Endothelial cell of umbilical vein (primary cell): ENCODE data around the gene LST1. TPM values are rescaled to one million over a fixed set of nuclear protein-coding genes. Genes with fewer than 3 reads are reported as not detected.

Experiments
- BruUV-seq: library from RNA; stranded (reverse); fragments of 400-500 nt; replicated peaks from 2 replicates; lab custom pipeline; 2021; lab: Mats Ljungman, UMichigan
- CTCF ChIA-PET: fragments of 300-600, 350-600 bp; sonication (Branson Sonifier 250); formaldehyde crosslinking; loops from one replicate; lab custom pipeline; 2021; ENCODE audit warnings: antibody characterized with exemption, inconsistent platforms; lab: Charles Lee
- POLR2A ChIA-PET: fragments of 300-600, 350-600 bp; sonication (Branson Sonifier 250); formaldehyde crosslinking; loops from one replicate; lab custom pipeline; 2021; ENCODE audit warnings: antibody characterized with exemption, inconsistent platforms; lab: Charles Lee
- DNase-seq: peaks from one replicate; pipeline ENCODE4 v3.0.0-alpha.2; 2011; ENCODE audit warnings: low read depth, low spot score
- FAIRE-seq: peaks from 2 replicates; lab custom pipeline; 2011; peaks lifted over from hg19 to GRCh38; lab: Jason Lieb, UNC
- H2AFZ ChIP-seq: 2 replicates; pipeline ENCODE4 v1.6.0; 2012; ENCODE audit warnings: low read depth, low read length, control low read depth, inconsistent platforms
- H3K27ac ChIP-seq: 2 replicates; pipeline ENCODE4 v1.5.1; 2011; ENCODE audit warnings: low read depth, mild to moderate bottlenecking, control low read depth, low read length, moderate library complexity; ENCODE audit not compliant: insufficient read depth
- H3K27me3 ChIP-seq, 2 experiments: 2 replicates each; pipeline versions ENCODE4 v1.6.0 to v1.6.1; 2011; ENCODE audit warnings: low read length in 2 of 2, mixed read lengths in 1 of 2; ENCODE audit not compliant: control insufficient read depth in 2 of 2, insufficient read depth in 2 of 2
- H3K36me3 ChIP-seq, 2 experiments: 2 replicates in 1 of 2; 3 replicates in 1 of 2; pipeline ENCODE4 v1.5.1; 2011; ENCODE audit warnings: low read length in 2 of 2, mild to moderate bottlenecking in 1 of 2, moderate library complexity in 1 of 2; ENCODE audit not compliant: control insufficient read depth in 2 of 2, insufficient read depth in 2 of 2; ENCODE audit errors: extremely low read depth in 1 of 2
- H3K4me1 ChIP-seq: 3 replicates; pipeline ENCODE4 v1.5.1; 2011; ENCODE audit warnings: mild to moderate bottlenecking, low read length; ENCODE audit not compliant: control insufficient read depth, insufficient read depth; ENCODE audit errors: extremely low read depth
- H3K4me2 ChIP-seq: 2 replicates; pipeline ENCODE4 v1.6.1; 2011; ENCODE audit warnings: low read length, control low read depth, mixed read lengths; ENCODE audit not compliant: insufficient read depth
- H3K4me3 ChIP-seq, 3 experiments: fragments of 200-600 bp in 1 of 3; sonication (generic), shearing (Covaris generic) in 1 of 3; replicated peaks in 1 of 3; 2 replicates each; pipeline ENCODE4 v1.5.1; 2011 to 2016; ENCODE audit warnings: control low read depth in 3 of 3, low read length in 3 of 3, mild to moderate bottlenecking in 2 of 3, inconsistent platforms in 1 of 3, low read depth in 1 of 3, moderate library complexity in 1 of 3; ENCODE audit not compliant: insufficient read depth in 1 of 3
- H3K79me2 ChIP-seq: 2 replicates; pipeline ENCODE4 v1.6.0; 2012; ENCODE audit warnings: low read length, inconsistent platforms; ENCODE audit not compliant: control insufficient read depth, insufficient read depth
- H3K9ac ChIP-seq: replicated peaks from 2 replicates; pipeline ENCODE3; 2011; ENCODE audit warnings: low read length, control low read depth; ENCODE audit not compliant: insufficient read depth; ENCODE audit errors: extremely low read depth
- H3K9me1 ChIP-seq: replicated peaks from 3 replicates; pipeline ENCODE4 v1.6.0; 2011; ENCODE audit warnings: mild to moderate bottlenecking, low read length; ENCODE audit not compliant: control insufficient read depth, insufficient read depth; ENCODE audit errors: extremely low read depth
- H3K9me3 ChIP-seq: replicated peaks from 2 replicates; pipeline ENCODE4 v1.5.1; 2012; ENCODE audit warnings: low read length, inconsistent platforms; ENCODE audit not compliant: control insufficient read depth, insufficient read depth
- H4K20me1 ChIP-seq: replicated peaks from 2 replicates; pipeline ENCODE3; 2011; ENCODE audit warnings: mild to moderate bottlenecking, low read length; ENCODE audit not compliant: control insufficient read depth, insufficient read depth; ENCODE audit errors: extremely low read depth
- EZH2 ChIP-seq: IDR thresholded peaks from 2 replicates; pipeline ENCODE4 v1.6.1; 2012; ENCODE audit warnings: borderline replicate concordance, low read depth, mild to moderate bottlenecking, moderate library complexity, low read length, inconsistent platforms; ENCODE audit not compliant: severe bottlenecking
- JUN ChIP-seq: IDR thresholded peaks from 2 replicates; pipeline ENCODE4 v1.6.1; 2011; ENCODE audit warnings: borderline replicate concordance, low read depth; ENCODE audit not compliant: insufficient read length, insufficient read depth
- MYC ChIP-seq: IDR thresholded peaks from one replicate; pipeline ENCODE4 v1.6.1; 2011; ENCODE audit warnings: mild to moderate bottlenecking, low read depth, low read length
- POLR2A ChIP-seq: IDR thresholded peaks from 2 replicates; pipeline ENCODE4 v1.6.1; 2012; ENCODE audit warnings: low read depth, mild to moderate bottlenecking, control low read depth, low read length
- POLR2AphosphoS5 ChIP-seq: IDR thresholded peaks from 2 replicates; pipeline ENCODE4 v1.6.1; 2012; ENCODE audit warnings: low read depth, mild to moderate bottlenecking, control low read depth, low read length, moderate library complexity; ENCODE audit not compliant: insufficient read depth
- dilution Hi-C: fragments of 300-500 bp; cut with MboI; formaldehyde crosslinking; loops from one replicate; pipeline ENCODE4 v1.15.0; 2019; ENCODE audit warnings: low sequenced_read_pairs; ENCODE audit not compliant: extremely low pct_ligation_motif_present
- intact Hi-C: fragments of 100-400 bp; cut with micrococcal nuclease; formaldehyde crosslinking; loops from one replicate; pipeline ENCODE4 v1.10.0; 2022
- polyA plus RNA-seq, 4 experiments: library from polyadenylated mRNA; depleted of rRNA in 3 of 4; stranded (reverse) in 3 of 4; unstranded in 1 of 4; fragments of >200 nt; gene quantifications; 2 replicates each; pipeline versions ENCODE4 v1.2.1 to v1.2.3, GENCODE V29; 2011 to 2012; ENCODE audit warnings: missing spikeins in 1 of 4
- total RNA-seq: library from RNA; stranded (reverse); gene quantifications from 2 replicates; pipeline ENCODE4 v1.2.3, GENCODE V29; 2021
- TF ChIP-seq, protein P1 (sequence below): IDR thresholded peaks from 2 replicates; pipeline ENCODE4 v1.6.1; 2011; ENCODE audit not compliant: insufficient read depth, insufficient read length
- TF ChIP-seq, protein P2 (sequence below), 2 donors: IDR thresholded peaks; 1 replicate in 1 of 2; 2 replicates in 1 of 2; pipeline ENCODE4 v1.5.1; 2011; ENCODE audit warnings: low read length in 2 of 2, mild to moderate bottlenecking in 2 of 2, moderate library complexity in 2 of 2, control low read depth in 1 of 2, inconsistent platforms in 1 of 2, low read depth in 1 of 2; ENCODE audit not compliant: insufficient read depth in 1 of 2; ENCODE audit errors: extremely low read depth in 1 of 2

LST1 gene
- total and polyA plus RNA-seq, 2 donors (not counting 3 experiments of a cell fraction or from before 2014, with no cell fraction given) = 1.00 to 1.8 TPM

DNA sequence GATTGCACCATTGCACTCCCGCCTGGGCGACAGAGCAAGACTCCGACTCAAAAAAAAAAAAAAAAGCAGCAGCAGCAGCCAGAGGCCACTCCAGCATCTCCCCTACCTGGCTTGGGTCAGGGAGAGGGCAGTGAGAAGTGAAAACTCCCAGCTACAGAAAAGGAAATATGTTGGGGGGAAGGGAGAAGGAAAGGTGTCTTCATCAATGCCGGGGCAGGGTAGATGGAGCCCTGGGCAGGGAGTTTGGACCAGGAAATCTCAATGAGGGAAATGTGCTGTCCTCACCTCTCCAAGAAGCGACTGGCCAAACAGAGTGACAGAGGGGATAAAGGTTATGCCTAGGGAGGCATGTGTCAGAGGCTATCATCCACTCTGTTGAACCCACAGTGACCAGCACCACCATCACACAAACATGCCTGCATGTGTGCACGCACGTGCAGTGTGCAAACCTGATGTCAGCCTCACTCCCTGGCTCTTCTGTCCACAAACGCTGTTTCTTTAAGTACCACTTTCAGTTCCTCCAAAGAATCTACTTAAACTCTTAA is 28.1 kb downstream of the LST1 start:
- TF ChIP-seq JUN = no peak
- TF ChIP-seq EZH2 = no peak
- TF ChIP-seq, protein P1, sequence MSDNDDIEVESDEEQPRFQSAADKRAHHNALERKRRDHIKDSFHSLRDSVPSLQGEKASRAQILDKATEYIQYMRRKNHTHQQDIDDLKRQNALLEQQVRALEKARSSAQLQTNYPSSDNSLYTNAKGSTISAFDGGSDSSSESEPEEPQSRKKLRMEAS = no peak
- TF ChIP-seq, protein P2, sequence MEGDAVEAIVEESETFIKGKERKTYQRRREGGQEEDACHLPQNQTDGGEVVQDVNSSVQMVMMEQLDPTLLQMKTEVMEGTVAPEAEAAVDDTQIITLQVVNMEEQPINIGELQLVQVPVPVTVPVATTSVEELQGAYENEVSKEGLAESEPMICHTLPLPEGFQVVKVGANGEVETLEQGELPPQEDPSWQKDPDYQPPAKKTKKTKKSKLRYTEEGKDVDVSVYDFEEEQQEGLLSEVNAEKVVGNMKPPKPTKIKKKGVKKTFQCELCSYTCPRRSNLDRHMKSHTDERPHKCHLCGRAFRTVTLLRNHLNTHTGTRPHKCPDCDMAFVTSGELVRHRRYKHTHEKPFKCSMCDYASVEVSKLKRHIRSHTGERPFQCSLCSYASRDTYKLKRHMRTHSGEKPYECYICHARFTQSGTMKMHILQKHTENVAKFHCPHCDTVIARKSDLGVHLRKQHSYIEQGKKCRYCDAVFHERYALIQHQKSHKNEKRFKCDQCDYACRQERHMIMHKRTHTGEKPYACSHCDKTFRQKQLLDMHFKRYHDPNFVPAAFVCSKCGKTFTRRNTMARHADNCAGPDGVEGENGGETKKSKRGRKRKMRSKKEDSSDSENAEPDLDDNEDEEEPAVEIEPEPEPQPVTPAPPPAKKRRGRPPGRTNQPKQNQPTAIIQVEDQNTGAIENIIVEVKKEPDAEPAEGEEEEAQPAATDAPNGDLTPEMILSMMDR (IDR thresholded peaks at IDR 0.05; ENCODE audit: extremely low read depth in 1 of 2, insufficient read depth in 1 of 2, low read depth in 1 of 2, low read length in 2 of 2) = no peak
- no peak for TF ChIP-seq POLR2AphosphoS5
- TF ChIP-seq MYC = no peak
- TF ChIP-seq POLR2A = no peak
- no peak for DNase-seq
- H3K9me1 ChIP-seq = no peaks in the 10 kb centered on the region
- H3K79me2 ChIP-seq = no peaks in the 10 kb centered on the region
- intact Hi-C loops = no loop called here
- no peaks in the 10 kb centered on the region for H4K20me1 ChIP-seq
- BruUV-seq = no TSS peak
- no peak overlapping the region for H3K9ac ChIP-seq
- no peaks in the 10 kb centered on the region for H3K9me3 ChIP-seq
- no peak overlapping the region for H3K4me3 ChIP-seq
- ChIA-PET POLR2A (no interaction called here), CTCF (no interaction called here)
- no peak overlapping the region for H2AFZ ChIP-seq
- H3K4me2 ChIP-seq = no peak overlapping the region
- H3K4me1 ChIP-seq = no peaks in the 10 kb centered on the region
- H3K36me3 ChIP-seq = no peaks in the 10 kb centered on the region
- H3K27ac ChIP-seq = no peak overlapping the region
- no peak for FAIRE-seq
- dilution Hi-C loops = no loop called here
- peaks cover 0 to 3% of the 10 kb centered on the region in 2 experiments for H3K27me3 ChIP-seq
